GM18867 (cell line): ENCODE measurements around the gene CFAP299.
"Not testable (repeated sequence)": the region's sequence is repeated elsewhere in the genome, so short reads cannot be mapped to it uniquely, and the experiment has no call there.

ENCODE experiments used
- ATAC-seq: cut with Tn5 transposase; IDR thresholded peaks from one replicate; pipeline ENCODE4 v1.9.1; 2021; ENCODE audit warnings: mild to moderate bottlenecking, moderate library complexity; ENCODE audit not compliant: unreplicated experiment

The CFAP299 gene

GRCh38 chr4:80335554-80336358, at the start of gene CFAP299:
TSS of gene CFAP299 (plus strand) at chr4:80335730.
- peak; percentile 99 for ATAC-seq

GRCh38 chr4:80286451-80286850, 49.1 kb upstream of the CFAP299 start:
- ATAC-seq = no peak

GRCh38 chr4:80290665-80291064, 44.9 kb upstream of the CFAP299 start:
- not testable (repeated sequence) for ATAC-seq

DNA sequence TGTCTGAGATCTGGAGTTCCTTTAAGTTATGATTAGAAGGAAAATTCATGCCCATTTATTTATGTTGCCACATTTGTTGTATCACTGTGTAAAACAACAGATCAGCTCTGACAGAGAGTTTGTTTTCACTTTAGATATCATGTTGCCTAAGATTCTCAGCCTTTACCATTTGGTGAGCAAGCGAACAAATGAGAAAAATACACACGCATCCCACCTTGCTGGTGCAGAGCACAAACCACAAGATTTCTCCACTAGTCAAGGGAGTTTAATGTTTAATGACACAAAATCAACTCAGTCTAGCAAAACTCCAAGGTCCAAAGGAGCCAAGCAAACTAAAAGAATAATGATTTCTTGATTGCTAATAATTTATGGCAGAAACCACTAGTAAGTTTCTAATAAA, 41.3 kb upstream of the CFAP299 start:
- no peak for ATAC-seq

DNA sequence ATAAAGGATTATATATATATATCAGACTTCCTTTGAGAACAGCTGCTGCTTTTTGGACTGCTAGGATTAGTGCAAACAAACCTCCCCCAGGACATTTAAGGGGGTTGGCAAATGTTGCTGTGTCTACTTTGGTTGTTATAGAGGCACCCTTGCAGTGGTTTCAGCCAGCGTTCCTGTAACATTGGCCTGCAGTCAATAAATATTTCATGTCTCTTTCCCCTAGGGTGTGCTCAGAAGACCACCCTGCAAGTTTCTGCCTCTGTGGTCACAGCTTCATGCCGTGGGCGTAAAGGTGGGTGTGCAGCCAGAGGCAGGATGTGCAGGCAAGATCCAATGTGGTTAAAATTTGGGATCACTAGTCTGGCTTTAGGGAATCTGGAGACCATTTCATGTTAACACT, 40.2 kb upstream of the CFAP299 start:
- no peak for ATAC-seq

DNA sequence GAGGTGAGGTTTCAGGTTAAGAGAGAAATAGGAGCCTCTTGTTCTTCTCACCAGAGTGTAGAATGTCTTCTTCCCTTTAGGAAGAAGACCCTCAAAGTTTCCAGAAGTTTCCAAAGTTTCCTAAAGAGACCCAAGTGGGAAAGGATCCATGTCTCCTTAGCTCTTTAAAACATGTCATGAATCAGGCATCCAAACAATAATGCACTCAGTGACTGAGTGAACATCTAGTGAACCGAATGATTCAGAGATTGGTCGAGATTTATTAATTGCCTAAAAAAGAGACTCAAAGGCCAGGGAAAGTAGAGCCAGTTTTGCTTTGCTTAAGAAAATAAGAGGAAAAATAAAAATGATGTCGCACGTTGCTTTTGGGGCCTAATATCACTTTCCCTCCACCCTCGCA, 39.7 kb upstream of the CFAP299 start:
- no peak for ATAC-seq

- ATAC-seq = no peak
Observed at GRCh38 chr4:80301884-80302283, 33.6 kb upstream of the CFAP299 start.

GRCh38 chr4:80302616-80303223, 32.8 kb upstream of the CFAP299 start:
- no peak for ATAC-seq

DNA sequence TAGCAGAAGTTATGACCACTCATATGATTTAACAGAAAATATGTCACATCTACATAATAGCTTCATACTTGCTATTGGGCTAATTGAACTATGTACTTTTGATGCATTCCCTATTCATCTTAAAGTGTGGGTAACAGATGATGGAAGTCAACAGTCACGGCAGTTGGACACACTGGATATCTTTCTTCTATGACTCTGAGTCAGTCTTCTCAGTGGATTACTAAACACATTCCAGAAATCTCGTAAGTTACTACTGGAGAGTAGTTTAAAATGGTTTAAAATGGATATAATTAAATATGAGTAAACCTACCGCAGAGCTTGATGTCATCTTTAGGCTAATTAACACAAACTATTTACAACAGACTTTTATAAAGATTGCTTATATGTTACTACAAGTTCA, 30.1 kb upstream of the CFAP299 start:
- ATAC-seq = no peak

DNA sequence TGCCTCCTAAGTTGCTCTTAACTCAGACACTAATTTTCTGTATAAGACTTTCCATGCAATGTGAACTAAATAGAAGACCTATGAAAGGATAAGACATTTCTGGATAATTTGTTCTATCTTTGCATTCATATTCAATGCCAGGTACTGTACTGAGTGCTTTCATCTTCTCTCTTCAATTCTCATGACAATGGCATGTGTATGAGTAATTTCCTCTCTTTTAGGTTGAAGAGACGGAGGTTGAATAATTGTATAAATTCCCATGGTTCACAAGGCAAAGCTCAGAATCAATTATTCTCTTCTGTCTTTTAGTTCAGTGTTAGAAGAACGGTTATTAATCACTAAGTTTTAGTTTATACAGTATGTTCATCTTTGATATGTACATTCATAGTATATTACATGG, 29.3 kb upstream of the CFAP299 start:
- no peak for ATAC-seq

GRCh38 chr4:80307183-80307735, 28.3 kb upstream of the CFAP299 start:
- no peak for ATAC-seq

DNA sequence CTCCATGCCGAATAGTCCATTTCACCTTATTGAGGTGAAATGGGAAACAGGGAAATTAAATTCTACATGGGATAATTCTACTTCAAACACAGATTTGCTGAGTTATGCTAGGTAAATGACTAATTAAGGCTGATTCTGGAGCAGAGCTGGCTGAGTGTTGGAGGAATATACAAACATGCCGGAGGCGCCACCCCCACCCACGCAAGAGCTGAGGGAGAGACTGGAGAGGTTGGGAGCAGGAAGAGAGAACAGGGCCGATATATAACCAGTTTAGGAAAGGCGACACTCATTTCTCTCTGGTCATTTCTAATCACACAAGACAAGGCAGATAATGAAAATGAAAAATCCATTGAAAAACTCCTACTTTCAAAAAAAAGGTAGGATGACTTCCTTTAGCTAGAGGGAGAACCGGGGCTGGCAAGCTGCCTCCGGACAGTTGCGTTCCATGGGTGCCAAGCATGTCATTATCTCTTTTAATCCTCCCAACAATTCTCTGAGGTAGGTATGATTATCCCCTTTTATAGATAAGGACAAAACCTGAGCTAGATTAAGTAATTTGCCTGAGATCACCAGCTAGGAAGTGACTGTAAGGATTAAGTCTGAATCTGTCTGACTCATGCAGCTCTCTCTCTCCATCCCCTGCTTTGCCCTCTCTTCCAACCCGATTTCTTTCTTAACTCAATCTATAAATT, 27.6 kb upstream of the CFAP299 start:
- ATAC-seq = no peak

DNA sequence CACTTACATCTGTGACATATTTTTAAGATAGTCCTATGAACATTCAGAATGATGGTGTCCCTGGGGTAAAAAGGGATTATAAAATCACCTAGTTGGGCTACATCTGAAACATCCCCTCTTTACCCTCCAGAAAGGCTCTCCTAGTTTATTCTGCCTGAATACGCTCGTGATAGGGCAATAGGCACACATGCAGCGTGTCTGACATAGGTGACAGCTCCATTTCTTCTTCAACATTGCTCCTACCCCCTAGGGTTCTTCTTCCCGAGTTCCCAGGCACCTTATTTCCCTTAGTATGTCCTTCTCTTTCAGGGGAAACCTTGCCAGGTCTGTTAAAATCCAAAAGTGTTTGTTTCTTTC, 27.1 kb upstream of the CFAP299 start:
- no peak for ATAC-seq

- no peak for ATAC-seq
Observed at GRCh38 chr4:80309294-80310004, 26.1 kb upstream of the CFAP299 start.

- no peak for ATAC-seq
Observed at GRCh38 chr4:80311130-80311529, 24.4 kb upstream of the CFAP299 start.

DNA sequence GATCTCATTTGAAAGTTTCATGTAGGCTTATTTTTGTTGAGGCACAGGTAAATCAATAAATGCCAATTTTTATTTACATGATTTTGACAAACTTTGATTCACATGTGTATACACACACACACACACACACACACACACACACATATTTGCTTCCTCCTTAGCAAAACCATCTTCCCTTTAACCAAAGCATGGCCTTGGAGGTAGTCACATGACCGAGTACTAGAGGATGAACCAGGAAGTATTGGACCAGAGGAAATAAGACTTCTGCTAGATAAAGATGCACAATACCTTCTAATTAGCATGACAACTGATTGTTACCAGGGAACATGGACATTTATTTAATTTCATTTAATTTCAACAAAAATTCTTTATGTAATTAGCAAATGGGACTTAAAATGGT, 23.4 kb upstream of the CFAP299 start:
- no peak for ATAC-seq

GRCh38 chr4:80313627-80314026, 21.9 kb upstream of the CFAP299 start:
- ATAC-seq = no peak

GRCh38 chr4:80315848-80316247, 19.7 kb upstream of the CFAP299 start:
- ATAC-seq = not testable (repeated sequence)

DNA sequence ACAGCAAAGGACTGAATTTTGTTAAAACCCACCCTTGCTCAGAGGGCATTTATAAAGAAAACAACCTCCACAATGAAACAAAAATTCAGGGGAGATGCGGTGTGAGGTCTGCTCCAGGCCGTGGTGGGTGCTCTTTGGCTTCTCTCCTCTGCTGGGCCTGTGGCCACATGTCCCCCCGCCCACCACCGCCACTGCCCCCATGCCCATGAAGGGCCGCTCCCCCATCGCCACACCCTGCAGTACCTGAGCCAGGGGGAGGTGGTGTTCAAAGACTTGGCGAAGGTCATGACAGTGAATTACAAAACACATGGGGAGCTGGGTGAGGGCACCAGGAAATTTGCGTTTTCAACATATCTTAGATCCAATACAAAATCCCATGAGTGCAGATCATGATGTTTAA, 14.2 kb upstream of the CFAP299 start:
- ATAC-seq = no peak

GRCh38 chr4:80321776-80322175, 13.8 kb upstream of the CFAP299 start:
- ATAC-seq = no peak

GRCh38 chr4:80322716-80323115, 12.8 kb upstream of the CFAP299 start:
- ATAC-seq = peak; percentile 53
